ENCODE results near the gene LACTBL1.
A peak's percentile ranks its signal among the peaks of the same experiment; 100 is the strongest.
"Not testable (repeated sequence)": the region's sequence is repeated elsewhere in the genome, so short reads cannot be mapped to it uniquely, and the experiment has no call there.

The LACTBL1 gene, protein sequence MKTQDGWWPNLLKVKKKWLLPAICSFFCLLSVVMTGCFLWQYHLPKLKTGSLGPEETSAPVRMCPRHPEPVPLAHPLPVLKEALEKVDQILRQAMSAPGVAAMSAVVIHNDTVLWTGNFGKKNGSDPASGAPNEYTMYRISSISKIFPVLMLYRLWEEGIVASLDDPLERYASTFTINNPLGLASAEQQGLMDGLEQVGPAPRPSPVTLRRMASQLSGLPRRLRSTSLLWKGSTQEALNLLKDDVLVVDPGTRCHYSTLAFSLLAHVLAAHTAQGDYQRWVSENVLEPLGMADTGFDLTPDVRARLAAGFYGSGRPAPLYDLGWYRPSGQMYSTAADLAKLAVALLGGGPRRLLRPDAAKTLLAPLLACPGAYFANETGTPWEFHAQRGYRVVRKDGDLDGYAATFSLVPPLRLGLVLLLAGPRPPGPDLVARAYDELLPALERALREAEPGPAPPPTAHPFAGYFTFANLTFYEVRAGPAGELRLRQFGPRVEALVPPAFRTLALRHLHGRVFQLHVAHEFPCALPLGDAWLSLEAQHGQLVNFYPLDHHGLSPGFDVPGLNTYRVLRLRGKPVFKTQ

GRCh38 chr1:22972760-22973159, at the start of gene LACTBL1:
Gene LACTBL1 (minus strand): TSS chr1:22972866. CDS start chr1:22972316, 550 bp downstream.
- DNase-seq = no peak

GRCh38 chr1:23021834-23022233, 49.2 kb upstream of the LACTBL1 start:
- DNase-seq = no peak

DNA sequence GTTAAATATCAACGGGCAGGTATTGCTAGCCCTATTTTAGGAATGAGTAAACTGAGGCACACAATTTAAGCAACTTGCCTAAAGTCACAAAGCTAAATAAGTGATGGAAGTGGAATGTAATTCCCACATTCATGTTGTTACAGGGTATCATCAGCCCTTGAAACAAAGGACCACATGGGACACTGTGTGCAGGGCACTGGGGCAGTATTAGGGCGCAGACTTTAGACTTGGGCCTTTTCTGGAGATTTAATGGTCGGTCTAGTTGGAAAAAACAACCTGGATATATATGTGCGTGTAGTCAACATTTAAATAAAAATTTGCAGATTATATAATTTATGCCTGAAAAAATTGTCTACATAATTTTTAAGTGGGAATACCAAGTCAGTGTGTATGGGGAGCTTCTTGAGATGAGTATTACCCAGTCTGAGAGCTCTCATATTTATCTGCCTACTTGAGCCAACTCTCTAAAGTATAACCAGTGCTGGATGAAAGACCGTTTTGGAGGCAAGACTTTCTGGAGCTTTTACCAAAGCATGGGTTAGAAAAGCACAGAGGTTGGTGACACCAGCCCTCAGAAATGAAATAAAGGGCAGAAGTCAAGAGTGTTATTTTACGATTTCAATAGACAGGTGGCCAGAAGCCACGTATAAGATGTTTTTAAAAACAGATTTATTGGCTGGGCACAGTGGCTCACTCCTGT, 48.2 kb upstream of the LACTBL1 start:
- DNase-seq = no peak

DNA sequence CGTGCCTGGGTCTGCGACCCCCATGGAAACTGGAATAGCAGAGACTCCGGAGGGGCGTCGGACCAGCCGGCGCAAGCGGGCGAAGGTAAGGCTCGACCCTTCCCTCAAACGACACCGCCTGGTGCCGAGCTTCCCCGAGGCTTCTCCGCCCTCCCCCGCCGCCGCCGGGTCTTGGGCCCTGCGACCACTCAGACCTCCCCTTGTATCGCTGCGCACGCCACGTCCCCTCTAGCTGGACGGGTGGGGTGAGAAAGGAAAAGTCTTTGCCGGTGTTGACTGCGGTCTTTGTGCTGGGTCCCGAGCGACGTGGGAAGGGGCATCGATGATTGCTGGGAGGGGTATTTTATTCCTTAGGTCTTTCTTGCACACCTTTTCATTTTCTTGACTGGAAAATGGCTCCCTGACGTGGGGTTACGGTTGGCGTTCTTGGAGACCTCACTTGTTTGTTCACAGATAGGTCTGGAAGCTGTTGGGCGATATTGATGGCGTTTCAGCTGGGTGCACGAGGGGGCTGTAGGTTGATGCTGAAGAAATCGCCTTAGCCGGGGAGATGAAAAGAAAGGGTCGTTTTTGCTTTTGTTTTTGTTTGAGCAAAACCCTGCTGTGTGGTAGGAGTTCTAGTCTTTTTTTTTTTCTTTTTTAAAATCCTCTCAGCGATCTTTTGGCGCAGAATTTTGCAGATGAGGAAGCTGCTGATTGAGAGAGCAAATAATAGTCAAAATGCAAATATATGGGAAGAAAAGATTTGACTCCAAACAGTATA, 47.4 kb upstream of the LACTBL1 start:
- DNase-seq = peak; percentile 47

- peak; percentile 99 for DNase-seq
These were observed 46.6 kb upstream of the LACTBL1 start, which contains the start of gene KDM1A for GRCh38 chr1:23019094-23019862. Gene KDM1A (plus strand): TSS chr1:23019468. CDS start chr1:23019597, 129 bp downstream.

- peak; percentile 21 for DNase-seq
These were observed 46.0 kb upstream of the LACTBL1 start for GRCh38 chr1:23018661-23019093.

GRCh38 chr1:23013657-23014056, 41.0 kb upstream of the LACTBL1 start:
- no peak for DNase-seq

GRCh38 chr1:23010025-23010424, 37.4 kb upstream of the LACTBL1 start:
- not testable (repeated sequence) for DNase-seq

GRCh38 chr1:23008901-23009300, 36.2 kb upstream of the LACTBL1 start:
- no peak for DNase-seq

DNA sequence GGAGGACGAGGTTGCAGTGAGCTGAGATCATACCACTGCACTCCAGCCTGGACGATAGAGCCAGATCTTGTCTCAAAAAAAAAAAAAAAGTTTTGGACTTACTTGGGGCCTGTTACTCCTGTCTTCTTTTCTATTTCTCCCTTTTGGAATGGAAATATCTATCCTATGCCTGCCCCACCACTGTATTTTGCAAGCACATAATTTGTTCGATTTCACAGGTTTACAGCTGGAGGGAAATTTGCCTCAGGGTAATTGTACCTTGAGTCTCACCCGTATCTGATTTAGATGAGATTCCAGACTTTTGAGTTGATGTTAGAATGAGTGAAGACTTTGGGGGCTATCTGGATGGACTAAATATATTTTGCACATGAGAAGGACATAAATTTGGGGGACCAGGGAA, 34.4 kb upstream of the LACTBL1 start:
- DNase-seq = no peak

GRCh38 chr1:23004769-23005168, 32.1 kb upstream of the LACTBL1 start:
- not testable (repeated sequence) for DNase-seq

DNA sequence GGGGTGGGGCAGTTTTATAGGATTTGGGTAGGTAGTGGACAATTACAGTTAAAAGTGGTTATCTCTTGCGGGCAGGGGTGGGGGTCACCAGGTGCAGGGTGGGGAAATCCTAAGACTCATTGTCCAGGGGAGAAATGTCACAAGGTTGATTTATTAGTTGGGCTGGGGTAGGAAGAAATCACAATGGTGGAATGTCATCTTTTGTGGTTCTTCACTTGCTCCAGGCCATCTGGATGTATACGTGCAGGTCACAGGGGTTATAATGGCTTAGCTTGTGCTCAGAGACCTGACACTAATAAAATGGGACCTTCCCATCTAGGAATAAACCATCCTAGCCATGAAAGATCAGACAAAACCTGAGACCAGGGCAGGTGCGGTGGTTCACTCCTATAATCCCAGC, 31.4 kb upstream of the LACTBL1 start:
- DNase-seq = no peak

- DNase-seq = not testable (repeated sequence)
These were observed 29.6 kb upstream of the LACTBL1 start for GRCh38 chr1:23002218-23002617.

DNA sequence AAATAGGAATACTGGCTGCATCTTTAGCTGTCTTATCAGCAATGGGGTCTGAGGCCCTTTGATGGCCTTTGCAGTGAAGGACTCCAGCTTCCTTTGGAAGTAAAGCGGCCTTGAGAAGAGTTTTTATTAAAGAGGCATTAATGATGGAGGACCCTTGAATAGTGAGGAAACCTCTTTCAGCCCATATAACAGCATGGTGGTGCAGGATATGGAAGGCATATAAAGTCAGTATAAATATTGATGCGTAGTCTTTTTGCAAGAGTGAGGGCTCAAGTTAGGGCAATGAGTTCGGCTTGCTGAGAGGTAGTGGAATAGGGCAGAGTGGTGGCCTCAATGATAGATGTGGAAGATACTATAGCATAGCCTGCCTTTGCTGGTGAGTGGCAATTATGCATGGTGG, 27.5 kb upstream of the LACTBL1 start:
- not testable (repeated sequence) for DNase-seq

DNA sequence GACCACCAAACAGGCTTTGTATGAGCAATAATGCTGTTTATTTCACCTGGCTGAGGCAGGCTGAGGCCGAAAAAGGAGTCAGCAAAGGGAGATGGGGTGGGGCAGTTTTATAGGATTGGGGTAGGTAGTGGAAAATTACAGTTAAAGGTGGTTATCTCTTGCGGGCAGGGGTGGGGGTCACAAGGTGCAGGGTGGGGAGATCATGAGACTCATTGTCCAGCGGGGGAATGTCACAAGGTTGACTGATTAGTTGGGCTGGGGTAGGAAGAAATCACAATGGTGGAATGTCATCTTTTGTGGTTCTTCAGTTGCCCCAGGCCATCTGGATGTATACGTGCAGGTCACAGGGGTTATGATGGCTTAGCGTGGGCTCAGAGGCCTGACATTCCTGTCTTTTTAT, 24.9 kb upstream of the LACTBL1 start:
- DNase-seq = not testable (repeated sequence)

DNA sequence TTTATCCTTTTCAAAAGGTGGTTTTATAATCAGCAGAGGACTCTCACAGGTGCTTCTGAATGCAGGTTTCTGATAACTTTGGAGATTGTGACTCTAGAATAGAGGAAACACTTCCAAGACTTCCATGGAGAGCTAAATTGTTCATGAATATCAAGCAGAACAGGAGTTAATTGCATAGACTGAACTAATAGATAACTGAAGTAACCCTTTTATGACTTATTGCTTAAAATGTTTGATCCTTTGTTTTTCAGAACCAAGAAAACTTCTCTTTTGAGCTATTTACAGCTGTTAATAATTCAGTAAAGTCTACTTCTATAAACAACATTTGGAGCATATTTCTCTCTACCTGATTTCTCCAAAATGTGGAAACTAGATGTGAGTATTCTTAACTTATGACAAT, 23.1 kb upstream of the LACTBL1 start:
- DNase-seq = no peak

GRCh38 chr1:22993220-22993795, 20.6 kb upstream of the LACTBL1 start:
- not testable (repeated sequence) for DNase-seq

DNA sequence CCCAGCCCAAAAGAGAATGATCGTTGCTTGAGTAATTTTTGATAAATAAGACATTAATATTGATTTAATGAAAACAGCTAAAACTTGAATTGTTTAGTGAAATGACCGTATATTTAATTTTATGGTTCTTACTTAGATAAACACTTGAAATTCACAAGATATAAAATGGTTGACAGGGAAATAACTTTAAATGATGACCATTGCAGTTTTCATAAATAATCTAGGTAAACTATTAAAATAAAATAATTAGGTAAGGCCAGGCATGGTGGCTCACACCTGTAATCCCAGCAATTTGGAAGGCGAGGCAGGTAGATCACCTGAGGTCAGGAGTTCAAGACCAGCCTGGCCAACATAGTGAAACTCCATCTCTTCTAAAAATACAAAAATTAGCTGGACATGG, 19.7 kb upstream of the LACTBL1 start:
- DNase-seq = not testable (repeated sequence)

DNA sequence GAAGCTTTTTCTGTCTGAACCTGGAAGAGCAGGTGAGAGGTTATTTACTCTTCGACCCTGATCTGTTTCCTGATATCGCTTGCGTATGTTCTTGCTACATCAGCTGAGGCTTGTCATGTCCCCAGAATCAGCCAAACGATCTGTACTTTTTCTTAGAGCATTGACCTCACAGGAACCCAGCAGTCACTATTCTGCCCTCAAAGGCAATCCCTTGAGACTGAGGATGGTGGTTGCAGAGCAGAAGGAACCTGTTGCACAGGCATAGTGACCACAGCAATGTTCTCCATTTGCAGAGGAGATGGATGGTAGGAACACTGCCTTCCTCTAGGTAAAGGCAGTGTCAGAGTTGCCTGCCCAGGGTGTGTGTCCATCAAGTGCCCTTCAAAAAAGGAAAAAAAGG, 11.3 kb upstream of the LACTBL1 start:
- no peak for DNase-seq

DNA sequence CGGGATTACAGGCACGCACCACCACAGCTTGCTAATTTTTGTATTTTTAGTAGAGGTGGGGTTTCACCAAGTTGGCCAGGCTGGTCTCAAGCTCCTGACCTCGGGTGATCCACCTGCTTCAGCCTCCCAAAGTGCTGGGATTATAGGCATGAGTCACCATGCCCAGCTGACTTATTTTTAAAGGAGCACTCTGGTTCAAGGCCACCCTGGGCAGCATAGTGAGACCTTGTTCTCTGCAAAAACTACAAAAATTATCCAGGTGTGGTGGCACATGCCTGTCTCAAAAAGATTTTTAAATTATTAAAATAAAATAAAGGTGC, 7.8 kb upstream of the LACTBL1 start:
- not testable (repeated sequence) for DNase-seq

DNA sequence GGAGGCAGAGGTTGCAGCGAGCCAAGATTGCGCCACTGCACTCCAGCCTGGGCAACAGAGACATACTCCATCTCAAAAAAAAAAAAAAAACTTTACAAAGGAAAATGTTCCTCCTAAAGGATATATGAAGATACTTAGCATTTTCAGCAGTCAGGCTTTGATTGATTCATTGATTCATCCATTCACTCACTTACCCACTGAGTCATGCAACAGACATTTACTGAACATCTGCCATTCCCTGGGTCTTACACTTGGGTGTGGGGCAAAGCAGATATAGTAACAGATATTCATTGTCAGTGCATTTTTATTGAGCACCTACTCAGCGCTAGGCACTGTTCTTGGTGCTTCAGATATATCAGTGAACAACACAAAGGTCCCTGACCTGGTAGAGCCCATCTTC, 5.6 kb upstream of the LACTBL1 start:
- peak; percentile 78 for DNase-seq
